Measurements from ENCODE around the gene TTC9C.
"Not testable (repeated sequence)": the region's sequence is repeated elsewhere in the genome, so short reads cannot be mapped to it uniquely, and the experiment has no call there.

TTC9C gene

DNA sequence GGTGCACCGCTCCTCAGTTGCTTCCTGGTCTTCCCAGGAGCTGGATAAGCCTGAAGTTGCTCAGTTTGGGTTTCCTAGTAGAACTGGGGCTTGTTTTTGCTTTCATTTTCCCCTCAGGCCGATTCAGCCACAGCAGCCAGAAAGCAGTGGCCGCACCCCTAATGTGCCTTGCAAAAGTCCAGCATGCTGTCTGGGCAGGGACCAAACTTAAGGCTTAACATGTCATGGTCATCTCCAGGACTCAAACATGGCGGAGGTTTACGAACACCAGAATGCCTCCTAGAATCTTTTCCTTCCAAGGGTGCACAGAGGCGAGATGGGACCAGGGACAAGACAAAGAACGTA lies 18.3 kb upstream of the TTC9C start:
- no peak for DNase-seq

DNA sequence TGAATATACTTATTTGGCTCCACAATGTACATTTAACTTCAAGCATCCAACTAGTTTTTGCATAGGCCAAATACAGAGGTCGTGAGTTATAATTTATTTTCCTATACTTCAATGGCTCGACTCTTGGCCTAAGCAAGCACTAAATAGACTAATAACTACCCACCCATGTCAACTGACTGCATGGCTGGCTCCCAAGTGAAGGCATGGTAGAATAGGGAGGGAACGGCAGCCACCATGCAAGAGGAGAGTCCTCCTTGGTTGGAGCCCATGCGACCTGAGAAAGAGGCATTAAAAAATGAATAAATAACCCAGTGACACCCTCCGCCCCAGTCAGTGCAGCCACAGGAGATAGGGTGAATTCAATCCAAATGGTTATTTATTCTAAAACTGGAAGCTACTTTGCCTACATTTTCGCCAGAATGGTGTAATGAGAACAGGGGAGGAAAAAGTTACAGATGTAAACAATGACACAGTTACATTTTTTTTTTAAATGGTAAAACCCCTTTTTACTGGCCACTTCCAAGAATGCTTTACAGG lies 15.9 kb upstream of the TTC9C start:
- no peak for DNase-seq

GRCh38 chr11:62712861-62713260 lies 15.4 kb upstream of the TTC9C start:
- DNase-seq = no peak

- DNase-seq = no peak
Observed at GRCh38 chr11:62713343-62713742, 14.9 kb upstream of the TTC9C start.

DNA sequence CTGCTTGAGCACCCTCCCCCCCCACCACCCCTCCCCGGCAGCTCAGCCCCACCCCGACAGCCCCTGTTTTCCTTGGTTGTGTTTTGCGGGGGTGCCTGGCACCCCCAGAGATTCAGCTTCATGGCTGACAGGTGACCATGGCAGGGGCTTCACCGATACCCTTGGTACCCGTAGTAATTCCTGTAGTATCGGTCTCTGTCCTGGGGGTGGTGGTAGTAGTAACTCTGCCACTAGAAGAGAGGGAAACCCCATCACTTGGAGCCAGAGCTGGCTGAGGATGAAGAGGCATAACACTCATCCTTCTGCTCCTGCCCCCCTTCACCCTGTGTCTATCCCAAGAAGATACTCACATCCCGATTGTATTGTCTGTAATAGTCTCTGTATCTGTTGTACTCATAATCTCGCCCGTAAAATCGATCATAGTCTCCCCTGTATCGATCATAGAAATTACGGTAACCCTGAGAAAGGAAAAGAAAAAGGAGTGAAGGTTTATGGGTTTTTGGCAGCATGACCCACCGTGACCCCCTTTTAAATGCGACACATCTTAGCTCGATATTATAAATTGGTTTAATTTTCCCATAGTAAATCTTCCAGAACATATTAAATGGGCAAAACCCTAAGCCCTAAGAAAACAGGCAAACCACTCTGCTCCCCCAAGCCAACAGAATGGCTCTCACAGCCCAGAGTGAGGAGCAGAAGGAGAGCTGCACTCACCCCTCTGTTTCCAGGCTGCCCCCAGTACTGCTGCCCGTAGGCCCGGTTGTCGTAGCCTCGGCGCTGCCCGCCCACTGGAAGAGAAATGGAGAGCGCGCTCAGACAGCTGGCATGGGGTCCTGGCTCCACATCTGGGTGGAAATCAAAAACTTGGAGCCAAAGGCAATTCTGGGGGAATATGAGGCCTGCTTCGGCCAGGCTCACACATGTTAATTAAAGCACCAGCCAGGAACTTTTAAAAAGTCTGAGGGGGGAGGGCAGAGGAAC lies 12.8 kb upstream of the TTC9C start:
- DNase-seq = no peak

- DNase-seq = no peak
Observed at GRCh38 chr11:62716206-62716605, 12.1 kb upstream of the TTC9C start.

DNA sequence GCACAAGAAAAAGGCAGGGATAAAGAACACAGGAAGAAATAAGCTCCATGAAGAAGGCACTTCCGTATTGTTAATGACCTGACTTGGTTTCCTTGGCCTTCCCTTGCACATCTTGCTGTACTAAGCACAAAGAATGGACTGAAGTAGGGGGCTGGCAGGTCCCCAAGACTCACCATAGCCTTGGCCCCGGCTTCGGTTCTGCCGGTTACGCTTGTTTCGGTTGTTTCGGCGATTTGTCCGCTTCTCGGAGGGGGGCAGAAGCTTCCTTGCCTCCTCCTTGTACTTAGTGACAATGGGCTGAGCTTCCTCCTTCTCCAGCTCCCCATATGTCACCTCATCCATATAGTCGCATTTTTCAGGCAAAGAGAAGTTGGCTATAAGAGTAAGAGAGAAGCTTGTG lies 11.5 kb upstream of the TTC9C start:
- no peak for DNase-seq

- no peak for DNase-seq
Observed at GRCh38 chr11:62719302-62719978, 8.8 kb upstream of the TTC9C start.

DNA sequence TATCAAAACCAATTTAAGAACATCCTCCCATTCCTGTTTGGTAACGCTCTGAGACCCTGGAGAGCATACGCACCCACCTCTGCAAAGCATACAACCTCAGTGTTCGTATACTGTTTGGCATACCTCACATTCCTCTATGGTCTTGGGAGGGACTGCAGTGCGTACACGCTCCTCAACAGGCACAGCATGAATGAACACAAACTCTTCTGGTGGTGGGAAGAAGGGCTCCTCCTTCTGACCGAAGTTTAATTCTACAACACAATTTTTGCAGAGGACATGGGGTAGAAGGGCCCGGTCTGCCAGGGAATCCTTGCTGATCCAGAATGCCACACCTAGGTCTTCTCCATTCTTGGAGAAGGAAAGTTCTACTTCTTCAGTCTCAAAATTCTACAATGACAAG lies 6.3 kb upstream of the TTC9C start:
- no peak for DNase-seq

- no peak for DNase-seq
Observed at GRCh38 chr11:62724171-62724570, 4.1 kb upstream of the TTC9C start.

- no peak for DNase-seq
Observed at GRCh38 chr11:62725646-62726045, 2.6 kb upstream of the TTC9C start.

GRCh38 chr11:62726156-62726914 lies 2.0 kb upstream of the TTC9C start:
- DNase-seq = peak; percentile 29

- no peak for DNase-seq
Observed at GRCh38 chr11:62726915-62727164, 1.4 kb upstream of the TTC9C start.

DNA sequence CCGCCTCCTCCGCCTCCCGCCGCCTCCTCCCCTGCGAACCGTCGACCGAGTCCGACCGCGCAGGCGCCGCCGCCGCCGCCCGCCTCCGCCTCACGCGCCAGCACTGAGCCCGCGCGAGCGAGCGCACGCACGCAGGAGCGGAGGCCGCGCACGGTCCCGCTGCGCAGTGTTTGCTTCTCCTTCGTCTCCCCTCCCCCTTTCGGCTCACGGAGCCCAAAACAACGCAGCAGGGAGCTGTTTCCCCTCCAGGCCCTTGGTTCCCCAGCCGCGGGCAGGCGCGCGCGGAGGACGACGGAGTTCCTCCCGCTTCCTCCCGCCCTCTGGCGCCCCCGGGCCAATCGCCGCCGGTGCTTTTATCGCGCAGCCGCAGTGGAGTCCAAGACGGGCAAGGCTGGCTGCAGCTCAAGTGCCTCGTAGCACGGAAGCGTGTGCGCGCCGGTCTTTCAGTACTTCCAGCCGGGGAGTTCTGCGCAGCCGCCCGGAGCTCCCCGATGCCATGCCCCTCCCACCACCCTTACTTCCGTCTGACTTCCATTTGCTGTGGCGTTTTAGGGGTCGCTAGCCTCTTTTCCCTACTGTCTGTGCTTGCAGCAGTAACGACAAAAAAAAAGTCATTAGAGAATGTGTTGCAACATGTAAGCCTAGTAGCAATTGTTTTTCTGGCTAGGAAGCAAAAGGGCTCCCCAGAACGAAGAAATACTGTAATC lies 968 bp upstream of the TTC9C start, which contains the start of gene HNRNPUL2:
Gene HNRNPUL2 (minus strand): TSS at position 293 of the 707 bp plus-strand sequence. CDS start 301 bp downstream, outside the sequence.
- peak; percentile 99 for DNase-seq

DNA sequence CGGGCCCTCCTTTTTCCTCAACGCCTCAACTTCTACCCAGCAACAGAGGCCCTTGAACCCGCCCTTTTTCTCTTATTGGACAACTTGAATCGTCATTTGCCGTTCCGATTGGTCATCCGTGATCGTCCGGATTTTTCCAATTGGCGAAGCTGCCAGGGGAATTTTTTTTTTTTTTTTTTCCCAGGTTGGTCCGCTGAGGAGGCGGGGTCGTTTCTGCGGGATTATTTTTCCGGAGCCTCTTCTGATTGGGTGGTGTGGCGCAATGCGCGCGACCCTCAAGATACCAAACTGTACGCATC lies 465 bp upstream of the TTC9C start:
- DNase-seq = peak; percentile 100

- not testable (repeated sequence) for DNase-seq
Observed at GRCh38 chr11:62730076-62730475, 1.8 kb downstream of the TTC9C start.

- DNase-seq = no peak
Observed at GRCh38 chr11:62732830-62733229, 4.5 kb downstream of the TTC9C start.

DNA sequence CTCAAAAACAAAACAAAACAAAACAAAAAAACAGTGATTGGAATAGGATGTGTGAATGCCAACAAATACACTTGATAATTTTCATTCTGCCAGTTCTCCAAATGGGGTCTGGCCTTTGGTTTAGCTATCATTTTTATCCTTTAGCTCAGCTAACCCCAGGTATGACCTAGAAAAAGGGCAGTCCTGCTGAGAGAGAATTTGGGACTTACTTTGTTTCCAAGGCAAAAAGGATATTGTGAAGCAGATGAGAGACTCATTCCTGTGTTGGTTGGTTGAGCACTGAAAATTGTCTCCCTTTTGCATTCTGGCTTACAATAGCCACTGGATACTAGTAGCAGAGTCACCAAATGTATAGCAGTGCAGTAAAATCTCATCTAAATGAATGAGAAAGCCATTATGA lies 8.9 kb downstream of the TTC9C start:
- DNase-seq = no peak

DNA sequence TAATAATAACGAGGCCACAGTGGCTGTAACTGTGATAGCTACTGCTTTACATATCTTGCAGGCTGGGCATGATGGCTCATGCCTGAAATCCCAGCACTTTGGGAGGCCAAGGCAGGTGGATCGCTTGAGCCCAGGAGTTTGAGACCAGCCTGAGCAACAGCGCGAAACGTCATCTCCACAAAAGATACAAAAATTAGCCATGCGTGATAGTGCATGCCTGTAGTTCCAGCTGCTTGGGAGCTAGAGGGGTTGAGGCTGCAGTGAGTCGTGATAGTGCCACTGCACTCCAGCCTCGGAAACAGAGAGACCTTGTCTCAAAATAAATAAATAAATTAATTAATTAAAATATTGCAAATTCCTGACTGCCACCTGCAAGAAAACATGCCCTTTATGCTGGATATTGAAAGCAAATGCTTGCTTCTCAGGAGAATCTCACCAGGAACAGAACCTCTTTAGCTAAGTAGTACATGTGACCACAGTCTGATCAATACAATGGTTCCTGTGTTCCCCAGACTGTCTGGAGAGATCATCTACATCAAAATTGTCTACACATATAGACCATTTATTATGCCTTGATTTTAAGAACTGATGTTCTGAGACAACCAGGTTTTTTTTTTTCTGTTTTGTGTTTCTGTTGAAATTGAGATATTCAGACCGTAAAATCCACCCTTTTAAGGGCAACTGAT lies 19.3 kb downstream of the TTC9C start:
- peak; percentile 57 for DNase-seq

DNA sequence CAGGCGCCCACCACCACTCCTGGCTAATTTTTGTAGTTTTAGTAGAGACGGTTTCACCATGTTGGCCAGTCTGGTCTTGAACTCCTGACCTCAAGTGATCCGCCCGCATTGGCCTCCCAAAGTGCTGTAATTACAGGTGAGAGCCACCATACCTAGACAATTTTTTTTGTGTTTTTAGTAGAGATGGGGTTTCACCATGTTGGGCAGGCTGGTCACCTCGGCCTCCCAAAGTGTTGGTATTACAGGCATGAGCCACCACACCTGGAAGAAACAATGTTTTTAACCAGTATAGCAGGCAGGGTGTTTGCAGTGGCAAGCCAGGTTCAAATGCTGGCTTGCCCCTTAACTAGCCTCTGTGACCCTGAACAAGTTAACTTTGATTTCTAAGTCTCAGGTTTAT lies 21.6 kb downstream of the TTC9C start:
- not testable (repeated sequence) for DNase-seq

DNA sequence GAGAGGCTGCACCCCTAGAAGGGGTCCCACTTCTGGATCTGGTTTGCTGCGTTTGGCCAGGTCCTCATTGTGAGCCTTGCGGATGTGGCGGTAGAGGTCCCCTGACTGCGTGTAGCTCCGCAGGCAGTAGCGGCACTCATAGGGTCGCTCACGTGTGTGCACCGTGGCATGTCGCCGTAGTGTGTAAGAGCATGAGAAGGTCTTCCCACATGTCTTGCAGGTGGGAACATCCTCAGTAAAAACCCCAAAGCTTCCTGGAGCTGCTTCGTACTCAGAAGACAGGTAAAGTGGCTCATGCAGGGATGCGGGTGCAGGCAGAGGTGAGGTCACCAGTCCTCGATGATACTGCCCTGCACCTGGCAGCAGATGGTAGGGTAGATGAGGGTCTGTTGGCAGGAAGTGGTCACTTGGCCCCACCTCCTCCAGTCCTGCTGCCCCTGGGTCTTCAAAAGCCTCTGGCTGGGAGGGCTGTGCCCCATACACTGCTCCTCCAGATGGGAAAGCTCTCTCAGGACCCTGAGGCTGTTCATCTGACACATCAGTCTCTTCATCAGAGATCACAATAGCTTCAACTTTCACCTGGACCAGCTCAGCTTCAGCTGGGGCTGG lies 24.0 kb downstream of the TTC9C start:
- no peak for DNase-seq
